GM12892 (cell line): ENCODE measurements around the gene ANKRD31.
"Not testable (repeated sequence)": the region's sequence is repeated elsewhere in the genome, so short reads cannot be mapped to it uniquely, and the experiment has no call there.

ENCODE experiments used
- DNase-seq: peaks from one replicate; pipeline ENCODE4 v3.0.0; 2011; ENCODE audit not compliant: insufficient read length
- FAIRE-seq: peaks from 2 replicates; lab custom pipeline; 2011; peaks lifted over from hg19 to GRCh38; lab: Jason Lieb, UNC
- POLR2A ChIP-seq: IDR thresholded peaks from 2 replicates; pipeline ENCODE4 v1.6.1; 2011; ENCODE audit warnings: low read depth, low read length, control low read depth
- POLR2AphosphoS5 ChIP-seq: IDR thresholded peaks from 2 replicates; pipeline ENCODE4 v1.6.1; 2011; ENCODE audit warnings: low read depth, low read length, control low read depth
- TAF1 ChIP-seq: IDR thresholded peaks from 2 replicates; pipeline ENCODE4 v1.6.1; 2011; ENCODE audit warnings: low read depth, mild to moderate bottlenecking, control low read depth, low read length, borderline replicate concordance

The ANKRD31 gene

GRCh38 chr5:75169516-75169915, 67.2 kb downstream of the ANKRD31 start:
- no peak for DNase-seq
- TF ChIP-seq TAF1 (no peak), POLR2A (no peak), POLR2AphosphoS5 (no peak)
- no peak for FAIRE-seq

- FAIRE-seq (no peak), DNase-seq (no peak)
- no peak for TF ChIP-seq POLR2A
- TF ChIP-seq POLR2AphosphoS5, result no peak
- no peak for TF ChIP-seq TAF1
These were observed 68.5 kb downstream of the ANKRD31 start for GRCh38 chr5:75168026-75168735.

- no peak for DNase-seq
- FAIRE-seq, result no peak
- TF ChIP-seq POLR2AphosphoS5, result no peak
- TF ChIP-seq TAF1, result no peak
- no peak for TF ChIP-seq POLR2A
These were observed 69.3 kb downstream of the ANKRD31 start for GRCh38 chr5:75167345-75167744.

- FAIRE-seq, DNase-seq: not testable (repeated sequence)
These were observed 75.2 kb downstream of the ANKRD31 start for GRCh38 chr5:75161508-75161907.

GRCh38 chr5:75156585-75156984, 80.1 kb downstream of the ANKRD31 start:
- TF ChIP-seq POLR2AphosphoS5 (no peak), POLR2A (no peak), TAF1 (no peak)
- no peak for DNase-seq
- FAIRE-seq, result no peak

- DNase-seq, result no peak
- no peak for FAIRE-seq
- TF ChIP-seq POLR2AphosphoS5, result no peak
- no peak for TF ChIP-seq POLR2A
- TF ChIP-seq TAF1, result no peak
These were observed 83.8 kb downstream of the ANKRD31 start for GRCh38 chr5:75152860-75153259.

GRCh38 chr5:75148051-75148450, 88.6 kb downstream of the ANKRD31 start:
- DNase-seq (no peak), FAIRE-seq (no peak)
- no peak for TF ChIP-seq POLR2AphosphoS5
- no peak for TF ChIP-seq POLR2A
- TF ChIP-seq TAF1, result no peak

- no peak for DNase-seq
- FAIRE-seq, result no peak
- TF ChIP-seq POLR2A (no peak), TAF1 (no peak), POLR2AphosphoS5 (no peak)
These were observed 94.0 kb downstream of the ANKRD31 start for GRCh38 chr5:75142566-75143136.

GRCh38 chr5:75140277-75140676, 96.4 kb downstream of the ANKRD31 start:
- FAIRE-seq, result no peak
- TF ChIP-seq POLR2AphosphoS5 (no peak), POLR2A (no peak), TAF1 (no peak)
- DNase-seq, result no peak

GRCh38 chr5:75138689-75139088, 98.0 kb downstream of the ANKRD31 start:
- DNase-seq (no peak), FAIRE-seq (no peak)
- TF ChIP-seq POLR2A, result no peak
- TF ChIP-seq TAF1, result no peak
- TF ChIP-seq POLR2AphosphoS5, result no peak

- no peak for FAIRE-seq
- TF ChIP-seq POLR2AphosphoS5 (no peak), TAF1 (no peak), POLR2A (no peak)
- DNase-seq, result no peak
These were observed 105.8 kb downstream of the ANKRD31 start for GRCh38 chr5:75130818-75131349.

- DNase-seq (no peak), FAIRE-seq (no peak)
- TF ChIP-seq POLR2AphosphoS5 (no peak), TAF1 (no peak), POLR2A (no peak)
These were observed 119.8 kb downstream of the ANKRD31 start for GRCh38 chr5:75116856-75117255.

- not testable (repeated sequence) for DNase-seq, FAIRE-seq
These were observed 122.4 kb downstream of the ANKRD31 start for GRCh38 chr5:75114311-75114710.
